SW 1271 (cell line): ENCODE results near the gene CSNK2A1.

Source experiments
- DNase-seq, 2 experiments: peaks; one replicate each; lab custom pipeline; 2025; lab: John Stamatoyannopoulos, UW

CSNK2A1 gene

GRCh38 chr20:430091-430999, 113.2 kb downstream of the CSNK2A1 start:
- no peak for DNase-seq

- DNase-seq: no peak
These were observed 114.9 kb downstream of the CSNK2A1 start for GRCh38 chr20:428658-429200.

- DNase-seq: no peak
These were observed 115.5 kb downstream of the CSNK2A1 start for GRCh38 chr20:427849-428657.

GRCh38 chr20:427401-427800, 116.2 kb downstream of the CSNK2A1 start:
- DNase-seq: no peak

GRCh38 chr20:426566-426965, 117.0 kb downstream of the CSNK2A1 start:
- DNase-seq: no peak
